Sigmoid colon (tissue), 4 donors: ENCODE results near the gene KRAS.

Source experiments
- CTCF ChIP-seq, 4 experiments: fragments of 450-650 bp in 3 of 4; fragments of 200-600 bp in 1 of 4; IDR thresholded peaks; one replicate each; pipeline ENCODE4 v1.5.1; 2016 to 2019; ENCODE audit warnings: antibody characterized with exemption in 4 of 4, mild to moderate bottlenecking in 3 of 4, moderate library complexity in 2 of 4
- POLR2A ChIP-seq, 2 donors: fragments of 450-650 bp; IDR thresholded peaks; one replicate each; pipeline ENCODE4 v1.6.1; 2016; ENCODE audit warnings: antibody characterized with exemption in 2 of 2, mild to moderate bottlenecking in 2 of 2, moderate library complexity in 2 of 2
- POLR2AphosphoS5 ChIP-seq, 4 donors: sonication (generic); formaldehyde crosslinking; IDR thresholded peaks; one replicate each; pipeline ENCODE4 v1.6.1; 2017; ENCODE audit warnings: antibody characterized with exemption in 4 of 4

GRCh38 chr12:25195056-25195971, 55.4 kb downstream of the KRAS start, which contains the start of the genes DNAI7 and ETFRF1:
- TF ChIP-seq CTCF (IDR thresholded peaks at IDR 0.05) (peak in 2 of 4 experiments; percentile 24 to 28), POLR2A (IDR thresholded peaks at IDR 0.05) (peak; percentile 75 to 85), POLR2AphosphoS5 (IDR thresholded peaks at IDR 0.05) (peak; percentile 87 to 97 (median 90))
